Liver (tissue), 9 donors: Measurements from ENCODE around the gene CLINT1. TPM values are rescaled to one million over a fixed set of nuclear protein-coding genes. Genes with fewer than 3 reads are reported as not detected.
"Not testable (repeated sequence)": the region's sequence is repeated elsewhere in the genome, so short reads cannot be mapped to it uniquely, and the experiment has no call there.

Experiments used
- DNase-seq: peaks from one replicate; pipeline ENCODE4 v3.0.0-alpha.2; 2017; ENCODE audit warnings: low spot score
- H3K27ac ChIP-seq, 2 donors: one replicate each; pipeline ENCODE4 v1.7.0; 2013; ENCODE audit warnings: inconsistent platforms in 2 of 2, low read length in 2 of 2, control low read depth in 1 of 2, low read depth in 1 of 2, mild to moderate bottlenecking in 1 of 2
- H3K27me3 ChIP-seq, 4 donors: one replicate each; pipeline versions ENCODE4 v1.6.1 to v1.7.0; 2013; ENCODE audit warnings: low read length in 3 of 4, inconsistent platforms in 1 of 4, mild to moderate bottlenecking in 1 of 4, moderate library complexity in 1 of 4; ENCODE audit not compliant: control insufficient read depth in 4 of 4, insufficient read depth in 4 of 4
- H3K36me3 ChIP-seq, 4 donors: one replicate each; pipeline versions ENCODE4 v1.6.1 to v1.7.0; 2013; ENCODE audit warnings: low read length in 3 of 4, mild to moderate bottlenecking in 3 of 4, low read depth in 1 of 4, moderate library complexity in 1 of 4; ENCODE audit not compliant: control insufficient read depth in 4 of 4, insufficient read depth in 3 of 4
- H3K4me1 ChIP-seq, 4 donors: one replicate each; pipeline versions ENCODE4 v1.6.1 to v1.7.0; 2013; ENCODE audit warnings: low read length in 3 of 4, mild to moderate bottlenecking in 3 of 4, moderate library complexity in 1 of 4; ENCODE audit not compliant: control insufficient read depth in 4 of 4, insufficient read depth in 4 of 4
- H3K4me3 ChIP-seq, 3 donors: one replicate each; pipeline versions ENCODE4 v1.6.1 to v1.7.0; 2013; ENCODE audit warnings: low read length in 3 of 3, control low read depth in 1 of 3, low read depth in 1 of 3, mild to moderate bottlenecking in 1 of 3
- H3K9ac ChIP-seq, 2 donors: one replicate each; pipeline ENCODE4 v1.7.0; 2013; ENCODE audit warnings: low read length in 2 of 2, mild to moderate bottlenecking in 2 of 2, moderate library complexity in 2 of 2, control low read depth in 1 of 2, low read depth in 1 of 2
- H3K9me3 ChIP-seq, 4 donors: one replicate each; pipeline versions ENCODE4 v1.6.1 to v1.7.0; 2013; ENCODE audit warnings: low read length in 3 of 4; ENCODE audit not compliant: control insufficient read depth in 4 of 4
- EGR1 ChIP-seq, 2 donors: IDR thresholded peaks; 2 replicates each; pipeline ENCODE4 v1.6.1; 2016 to 2018; ENCODE audit warnings: antibody characterized with exemption in 2 of 2, low read depth in 2 of 2
- FOXA1 ChIP-seq: IDR thresholded peaks from 2 replicates; pipeline ENCODE4 v1.6.1; 2016; ENCODE audit warnings: antibody characterized with exemption
- FOXA2 ChIP-seq: IDR thresholded peaks from 2 replicates; pipeline ENCODE4 v1.6.1; 2016; ENCODE audit warnings: antibody characterized with exemption
- GABPA ChIP-seq, 2 donors: IDR thresholded peaks in 1 of 2; conservative IDR thresholded peaks in 1 of 2; 2 replicates each; pipeline ENCODE4 v1.6.1; 2016; ENCODE audit warnings: antibody characterized with exemption in 2 of 2, mild to moderate bottlenecking in 1 of 2, moderate library complexity in 1 of 2
- HNF4A ChIP-seq, 2 donors: conservative IDR thresholded peaks; 2 replicates each; pipeline ENCODE4 v1.6.1; 2016; ENCODE audit warnings: antibody characterized with exemption in 2 of 2, mild to moderate bottlenecking in 2 of 2
- HNF4G ChIP-seq: IDR thresholded peaks from 2 replicates; pipeline ENCODE4 v1.6.1; 2016; ENCODE audit warnings: antibody characterized with exemption
- JUND ChIP-seq, 2 donors: IDR thresholded peaks; 2 replicates each; pipeline ENCODE4 v1.6.1; 2016; ENCODE audit warnings: antibody characterized with exemption in 2 of 2
- NR2F2 ChIP-seq: IDR thresholded peaks from 2 replicates; pipeline ENCODE4 v1.6.1; 2016; ENCODE audit warnings: antibody characterized with exemption
- RAD21 ChIP-seq, 2 donors: IDR thresholded peaks; 2 replicates each; pipeline ENCODE4 v1.6.1; 2016; ENCODE audit warnings: antibody characterized with exemption in 2 of 2, mild to moderate bottlenecking in 2 of 2
- RXRA ChIP-seq, 2 donors: IDR thresholded peaks; 2 replicates each; pipeline ENCODE4 v1.6.1; 2017 to 2018; ENCODE audit warnings: antibody characterized with exemption in 2 of 2, mild to moderate bottlenecking in 1 of 2
- SP1 ChIP-seq: IDR thresholded peaks from 2 replicates; pipeline ENCODE4 v1.6.1; 2018; ENCODE audit warnings: antibody characterized with exemption, mild to moderate bottlenecking
- TAF1 ChIP-seq: conservative IDR thresholded peaks from 2 replicates; pipeline ENCODE4 v1.6.1; 2016; ENCODE audit warnings: antibody characterized with exemption, mild to moderate bottlenecking
- YY1 ChIP-seq: IDR thresholded peaks from 2 replicates; pipeline ENCODE4 v1.6.1; 2016; ENCODE audit warnings: antibody characterized with exemption, mild to moderate bottlenecking
- WGBS: extraction: QIAGEN DNeasy Blood & Tissue Kit; methylation state at CpG from one replicate; pipeline ENCODE4 v1.1.7; 2013; 5-methylcytosine and 5-hydroxymethylcytosine counted together
- polyA plus RNA-seq, 2 donors: library from polyadenylated mRNA; stranded (reverse) in 1 of 2; unstranded in 1 of 2; fragments of 200-250 nt in 1 of 2; fragments of >200 nt in 1 of 2; fragmentation: Nextera tagmentation in 1 of 2; extraction: Ambion mirVana in 1 of 2; gene quantifications; one replicate each; pipeline versions ENCODE4 v1.2.1 to v1.2.3, GENCODE V29; 2013 to 2015
- total RNA-seq, 2 donors: library from RNA; depleted of rRNA; stranded (reverse); fragments of >200 nt; gene quantifications; one replicate each; pipeline ENCODE4 v1.2.3, GENCODE V29; 2014
- TF ChIP-seq, protein P1 (sequence below): fragments of 150-350 bp; IDR thresholded peaks from 2 replicates; pipeline ENCODE4 v1.5.1; 2017; ENCODE audit warnings: improper control_type of control experiment, low read depth, low read length; ENCODE audit not compliant: missing input control
- TF ChIP-seq, protein P2 (sequence below): IDR thresholded peaks from 2 replicates; pipeline ENCODE4 v1.6.1; 2016; ENCODE audit warnings: antibody characterized with exemption
- TF ChIP-seq, protein P3 (sequence below): IDR thresholded peaks from 2 replicates; pipeline ENCODE4 v1.6.1; 2016; ENCODE audit warnings: antibody characterized with exemption
- TF ChIP-seq, protein P4 (sequence below): IDR thresholded peaks from 2 replicates; pipeline ENCODE4 v1.6.1; 2016; ENCODE audit warnings: antibody characterized with exemption
- donor health status: healthy.
- donor health status: healthy.
- donor health status: healthy.
- donor health status: healthy.
- donor health status: healthy.

CLINT1 gene
- total and polyA plus RNA-seq, 4 donors, result 34.8 to 115 (median 68.3) TPM

DNA sequence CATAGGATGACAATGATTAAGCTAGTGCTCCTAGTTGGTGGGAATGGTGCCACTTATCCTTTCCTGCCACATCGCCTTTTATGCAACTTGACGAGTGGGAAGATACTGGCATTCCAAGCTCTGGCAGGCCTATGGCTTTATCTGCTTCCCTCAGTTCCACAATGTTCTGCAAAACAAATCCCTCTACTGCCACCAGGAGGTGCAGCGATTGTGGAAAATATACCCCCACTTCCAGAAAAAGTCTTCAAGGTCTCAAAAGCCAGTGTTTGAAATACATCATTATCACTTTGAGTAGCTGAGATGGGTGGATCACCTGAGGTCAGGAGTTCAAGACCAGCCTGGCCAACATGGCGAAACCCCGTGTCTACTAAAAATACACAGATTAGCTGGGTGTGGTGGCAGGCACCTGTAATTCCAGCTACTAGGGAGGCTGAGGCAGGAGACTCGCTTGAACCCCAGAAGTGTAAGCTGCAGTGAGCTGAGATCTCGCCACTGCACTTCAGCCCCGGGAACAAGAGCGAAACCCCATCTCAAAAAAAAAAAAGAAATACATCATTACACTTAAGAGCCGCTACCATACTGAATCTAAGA lies 3.4 kb downstream of the CLINT1 start:
- no peak for DNase-seq
- TF ChIP-seq, protein P1, sequence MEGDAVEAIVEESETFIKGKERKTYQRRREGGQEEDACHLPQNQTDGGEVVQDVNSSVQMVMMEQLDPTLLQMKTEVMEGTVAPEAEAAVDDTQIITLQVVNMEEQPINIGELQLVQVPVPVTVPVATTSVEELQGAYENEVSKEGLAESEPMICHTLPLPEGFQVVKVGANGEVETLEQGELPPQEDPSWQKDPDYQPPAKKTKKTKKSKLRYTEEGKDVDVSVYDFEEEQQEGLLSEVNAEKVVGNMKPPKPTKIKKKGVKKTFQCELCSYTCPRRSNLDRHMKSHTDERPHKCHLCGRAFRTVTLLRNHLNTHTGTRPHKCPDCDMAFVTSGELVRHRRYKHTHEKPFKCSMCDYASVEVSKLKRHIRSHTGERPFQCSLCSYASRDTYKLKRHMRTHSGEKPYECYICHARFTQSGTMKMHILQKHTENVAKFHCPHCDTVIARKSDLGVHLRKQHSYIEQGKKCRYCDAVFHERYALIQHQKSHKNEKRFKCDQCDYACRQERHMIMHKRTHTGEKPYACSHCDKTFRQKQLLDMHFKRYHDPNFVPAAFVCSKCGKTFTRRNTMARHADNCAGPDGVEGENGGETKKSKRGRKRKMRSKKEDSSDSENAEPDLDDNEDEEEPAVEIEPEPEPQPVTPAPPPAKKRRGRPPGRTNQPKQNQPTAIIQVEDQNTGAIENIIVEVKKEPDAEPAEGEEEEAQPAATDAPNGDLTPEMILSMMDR, result peak; percentile 77
- TF ChIP-seq EGR1 (IDR thresholded peaks at IDR 0.05; ENCODE audit: low read depth in 2 of 2) (no peak), HNF4G (no peak), FOXA2 (no peak), HNF4A (conservative IDR thresholded peaks at IDR 0.05) (peak; percentile 25 to 30), GABPA (IDR thresholded peaks at IDR 0.05 in 1 of 2, conservative IDR thresholded peaks at IDR 0.05 in 1 of 2) (no peak), RAD21 (IDR thresholded peaks at IDR 0.05) (peak; percentile 84 to 88), RXRA (IDR thresholded peaks at IDR 0.05) (peak in 1 of 2 donors; percentile 44)
- H3K4me3 ChIP-seq, result no peak overlapping the region
- H3K9ac ChIP-seq, result no peak overlapping the region
- no peaks in the 10 kb centered on the region for H3K36me3 ChIP-seq
- H3K27ac ChIP-seq, result no peak overlapping the region
- no peaks in the 10 kb centered on the region for H3K9me3 ChIP-seq
- peaks cover 2 to 53% (median 44%) of the 10 kb centered on the region in 4 donors for H3K4me1 ChIP-seq
- no peaks in the 10 kb centered on the region for H3K27me3 ChIP-seq
- WGBS, result 52% methylated on average over 10 of the region's 10 CpGs

DNA sequence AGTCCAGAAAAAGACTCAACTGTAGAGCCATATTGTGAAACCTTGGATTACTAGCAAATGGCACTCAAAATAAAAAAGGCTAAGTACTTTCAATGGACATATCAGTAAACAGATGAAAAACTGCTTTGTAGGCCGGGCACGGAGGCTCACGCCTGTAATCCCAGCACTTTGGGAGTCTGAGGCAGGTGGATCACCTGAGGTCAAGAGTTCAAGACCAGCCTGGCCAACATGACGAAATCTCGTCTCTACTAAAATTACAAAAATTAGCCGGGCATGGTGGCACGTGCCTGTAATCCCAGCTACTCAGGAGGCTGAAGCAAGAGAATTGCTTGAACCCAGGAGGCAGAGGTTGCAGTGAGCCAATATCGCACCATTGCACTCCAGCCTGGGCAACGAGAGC lies 5.6 kb downstream of the CLINT1 start:
- H3K4me1 ChIP-seq, result peaks cover 4 to 58% (median 42%) of the 10 kb centered on the region in 4 donors
- WGBS, result 47% methylated on average over 9 of the region's 9 CpGs
- DNase-seq, H3K9me3 ChIP-seq, H3K27me3 ChIP-seq, H3K9ac ChIP-seq, H3K36me3 ChIP-seq, H3K27ac ChIP-seq, H3K4me3 ChIP-seq: not testable (repeated sequence)
- peak in 1 of 2 donors; percentile 17 for TF ChIP-seq HNF4A (conservative IDR thresholded peaks at IDR 0.05)
- peak in 1 of 2 donors; percentile 40 for TF ChIP-seq RXRA (IDR thresholded peaks at IDR 0.05)

DNA sequence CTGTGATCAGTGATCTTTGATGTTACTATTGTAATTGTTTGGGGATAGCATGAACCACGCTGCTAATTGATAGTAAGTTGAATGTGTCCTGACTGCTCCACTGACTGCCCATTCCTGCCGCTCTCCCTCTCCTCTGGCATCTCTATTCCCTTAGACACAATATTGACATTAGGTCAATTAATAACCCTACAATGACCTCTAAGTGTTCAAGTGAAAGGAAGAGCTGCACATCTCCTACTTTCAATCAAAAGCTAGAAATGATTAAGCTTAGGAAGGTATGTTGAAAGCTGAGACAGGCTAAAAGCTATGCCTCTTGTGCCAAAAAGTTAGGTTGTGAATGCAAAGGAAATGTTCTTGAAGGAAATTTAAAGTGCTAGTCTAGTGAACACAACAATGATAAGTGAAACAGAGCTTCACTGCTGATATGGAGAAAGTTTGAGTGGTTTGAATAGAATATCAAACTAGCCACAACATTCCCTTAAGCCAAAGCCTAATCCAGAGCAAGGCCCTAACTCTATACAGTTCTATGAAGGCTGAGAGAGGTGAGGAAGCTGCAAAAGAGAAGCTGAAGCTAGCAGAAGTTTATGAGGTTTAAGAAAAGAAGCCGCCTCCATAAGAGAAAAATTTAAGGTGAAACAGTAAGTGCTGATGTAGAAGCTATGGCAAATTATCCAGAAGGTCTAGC lies 12.9 kb downstream of the CLINT1 start:
- DNase-seq, result no peak
- Histone ChIP-seq H3K36me3 (peaks cover 0 to 3% (median 1%) of the 10 kb centered on the region in 4 donors), H3K9ac (no peak overlapping the region), H3K27me3 (no peaks in the 10 kb centered on the region), H3K9me3 (no peaks in the 10 kb centered on the region), H3K4me1 (peaks cover 12 to 49% (median 38%) of the 10 kb centered on the region in 4 donors), H3K4me3 (no peak overlapping the region), H3K27ac (peak overlapping the region in 1 of 2 donors; percentile 14)
- WGBS, result 56% methylated on average over 3 of the region's 3 CpGs
- peak; percentile 69 to 81 for TF ChIP-seq JUND (IDR thresholded peaks at IDR 0.05)
- TF ChIP-seq NR2F2, result peak; percentile 70
- TF ChIP-seq, protein P2, sequence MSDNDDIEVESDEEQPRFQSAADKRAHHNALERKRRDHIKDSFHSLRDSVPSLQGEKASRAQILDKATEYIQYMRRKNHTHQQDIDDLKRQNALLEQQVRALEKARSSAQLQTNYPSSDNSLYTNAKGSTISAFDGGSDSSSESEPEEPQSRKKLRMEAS, result peak; percentile 27
- TF ChIP-seq HNF4A (conservative IDR thresholded peaks at IDR 0.05), result peak; percentile 75 to 82
- TF ChIP-seq, protein P1, result no peak
- TF ChIP-seq EGR1 (IDR thresholded peaks at IDR 0.05; ENCODE audit: low read depth in 2 of 2), result no peak
- TF ChIP-seq RXRA (IDR thresholded peaks at IDR 0.05), result peak; percentile 82 to 93
- peak; percentile 94 for TF ChIP-seq FOXA2
- TF ChIP-seq, protein P3, sequence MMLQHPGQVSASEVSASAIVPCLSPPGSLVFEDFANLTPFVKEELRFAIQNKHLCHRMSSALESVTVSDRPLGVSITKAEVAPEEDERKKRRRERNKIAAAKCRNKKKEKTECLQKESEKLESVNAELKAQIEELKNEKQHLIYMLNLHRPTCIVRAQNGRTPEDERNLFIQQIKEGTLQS, result no peak
- no peak for TF ChIP-seq TAF1
- TF ChIP-seq, protein P4, sequence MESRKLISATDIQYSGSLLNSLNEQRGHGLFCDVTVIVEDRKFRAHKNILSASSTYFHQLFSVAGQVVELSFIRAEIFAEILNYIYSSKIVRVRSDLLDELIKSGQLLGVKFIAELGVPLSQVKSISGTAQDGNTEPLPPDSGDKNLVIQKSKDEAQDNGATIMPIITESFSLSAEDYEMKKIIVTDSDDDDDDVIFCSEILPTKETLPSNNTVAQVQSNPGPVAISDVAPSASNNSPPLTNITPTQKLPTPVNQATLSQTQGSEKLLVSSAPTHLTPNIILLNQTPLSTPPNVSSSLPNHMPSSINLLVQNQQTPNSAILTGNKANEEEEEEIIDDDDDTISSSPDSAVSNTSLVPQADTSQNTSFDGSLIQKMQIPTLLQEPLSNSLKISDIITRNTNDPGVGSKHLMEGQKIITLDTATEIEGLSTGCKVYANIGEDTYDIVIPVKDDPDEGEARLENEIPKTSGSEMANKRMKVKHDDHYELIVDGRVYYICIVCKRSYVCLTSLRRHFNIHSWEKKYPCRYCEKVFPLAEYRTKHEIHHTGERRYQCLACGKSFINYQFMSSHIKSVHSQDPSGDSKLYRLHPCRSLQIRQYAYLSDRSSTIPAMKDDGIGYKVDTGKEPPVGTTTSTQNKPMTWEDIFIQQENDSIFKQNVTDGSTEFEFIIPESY, result peak; percentile 38
- peak; percentile 34 for TF ChIP-seq HNF4G
- peak; percentile 92 for TF ChIP-seq FOXA1
- TF ChIP-seq SP1, result peak; percentile 75
- TF ChIP-seq YY1, result peak; percentile 56
- peak in 1 of 2 donors; percentile 27 for TF ChIP-seq GABPA (IDR thresholded peaks at IDR 0.05 in 1 of 2, conservative IDR thresholded peaks at IDR 0.05 in 1 of 2)
